AG10803 (cell line): ENCODE data around the gene NFATC2.

Experiments
- DNase-seq: peaks from one replicate; pipeline ENCODE4 v3.0.0; 2010; ENCODE audit warnings: low read depth
- H3K4me3 ChIP-seq: 2 replicates; pipeline ENCODE4 v1.5.1; 2011; ENCODE audit warnings: mild to moderate bottlenecking, low read length, control low read depth
- TF ChIP-seq, protein P1 (sequence below): conservative IDR thresholded peaks from 2 replicates; pipeline ENCODE4 v1.5.1; 2011; ENCODE audit warnings: mild to moderate bottlenecking, low read length, control low read depth, inconsistent platforms

Gene NFATC2

DNA sequence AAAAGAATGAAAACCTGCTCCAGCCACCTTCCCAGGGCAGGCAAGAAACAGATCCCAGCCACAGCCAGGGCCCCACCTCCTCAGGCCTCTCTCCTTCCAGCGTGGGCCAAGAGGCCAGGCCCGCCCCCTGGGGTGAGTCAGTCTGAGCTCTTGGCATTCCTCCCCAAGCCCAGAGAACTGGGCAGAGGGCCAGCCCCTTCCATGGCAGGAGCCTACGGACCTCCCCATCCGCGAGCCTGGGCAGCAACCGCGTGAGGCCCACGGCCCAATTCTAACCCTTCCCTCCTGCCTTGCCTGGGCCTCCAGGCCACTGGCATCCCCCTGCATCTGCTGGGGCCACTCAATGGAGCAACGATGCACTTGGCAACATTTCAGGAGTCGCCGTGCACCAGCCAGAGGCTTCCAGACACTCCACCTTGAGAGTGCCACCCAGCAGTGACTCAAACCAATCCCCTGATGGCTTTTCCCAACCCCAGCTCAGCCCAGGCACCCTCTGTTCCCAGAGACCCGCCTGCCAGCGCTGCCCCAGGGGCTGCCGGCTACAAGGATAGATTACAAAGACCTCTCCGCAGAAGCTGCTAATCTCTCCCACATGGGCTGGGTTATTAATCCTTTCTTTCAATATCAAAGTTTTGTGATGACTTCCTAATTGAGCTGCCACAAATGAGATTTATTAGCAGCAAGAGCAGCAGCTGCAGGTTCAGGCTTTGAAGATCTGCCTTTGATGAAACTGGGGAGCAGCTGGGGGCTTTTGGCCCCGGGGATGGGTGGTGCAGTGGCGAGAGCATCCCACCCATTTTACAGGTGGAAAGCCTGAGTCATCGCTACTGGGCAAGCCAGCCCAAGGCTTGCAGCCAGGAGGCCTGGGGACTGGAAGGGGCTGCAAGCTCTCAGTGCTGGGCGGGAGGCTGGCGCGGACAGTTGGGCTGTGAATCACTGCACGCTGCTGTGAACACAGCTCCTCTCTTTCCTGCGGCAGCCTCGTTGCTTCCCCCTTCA lies 85.7 kb downstream of the NFATC2 start:
- H3K4me3 ChIP-seq: peak overlapping the region; percentile 20; the same call in 1 of the 2 replicates
- peak; percentile 94 for DNase-seq
- TF ChIP-seq, protein P1, sequence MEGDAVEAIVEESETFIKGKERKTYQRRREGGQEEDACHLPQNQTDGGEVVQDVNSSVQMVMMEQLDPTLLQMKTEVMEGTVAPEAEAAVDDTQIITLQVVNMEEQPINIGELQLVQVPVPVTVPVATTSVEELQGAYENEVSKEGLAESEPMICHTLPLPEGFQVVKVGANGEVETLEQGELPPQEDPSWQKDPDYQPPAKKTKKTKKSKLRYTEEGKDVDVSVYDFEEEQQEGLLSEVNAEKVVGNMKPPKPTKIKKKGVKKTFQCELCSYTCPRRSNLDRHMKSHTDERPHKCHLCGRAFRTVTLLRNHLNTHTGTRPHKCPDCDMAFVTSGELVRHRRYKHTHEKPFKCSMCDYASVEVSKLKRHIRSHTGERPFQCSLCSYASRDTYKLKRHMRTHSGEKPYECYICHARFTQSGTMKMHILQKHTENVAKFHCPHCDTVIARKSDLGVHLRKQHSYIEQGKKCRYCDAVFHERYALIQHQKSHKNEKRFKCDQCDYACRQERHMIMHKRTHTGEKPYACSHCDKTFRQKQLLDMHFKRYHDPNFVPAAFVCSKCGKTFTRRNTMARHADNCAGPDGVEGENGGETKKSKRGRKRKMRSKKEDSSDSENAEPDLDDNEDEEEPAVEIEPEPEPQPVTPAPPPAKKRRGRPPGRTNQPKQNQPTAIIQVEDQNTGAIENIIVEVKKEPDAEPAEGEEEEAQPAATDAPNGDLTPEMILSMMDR: no peak

DNA sequence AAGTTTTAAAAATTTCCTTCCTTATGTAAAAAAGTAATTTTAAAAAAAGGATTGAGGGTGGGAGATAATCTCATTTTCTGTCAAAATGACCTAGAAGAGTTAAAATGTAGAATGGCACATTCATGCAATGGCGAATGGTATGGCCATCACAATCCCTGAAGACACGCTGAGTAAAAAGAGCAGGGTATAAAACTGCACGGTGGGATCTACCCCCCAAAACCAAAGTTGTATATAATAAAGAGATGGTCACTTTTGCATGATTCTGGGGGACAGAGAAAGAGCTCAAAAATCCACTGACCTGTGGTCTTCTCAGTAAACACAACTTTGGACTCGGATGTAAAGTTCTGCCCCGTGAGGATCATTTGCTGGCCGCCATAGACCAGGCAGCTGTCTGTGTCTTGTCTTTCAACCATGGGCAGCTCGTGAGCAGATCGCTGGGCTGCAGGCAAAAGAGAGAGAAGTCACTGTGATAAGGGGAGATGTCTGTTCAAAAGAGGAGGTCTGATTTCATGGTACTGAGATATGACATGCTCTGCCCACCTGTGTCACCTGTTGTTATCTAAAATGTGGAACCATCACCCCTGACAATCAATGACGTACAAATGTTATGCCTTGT lies 88.2 kb downstream of the NFATC2 start:
- H3K4me3 ChIP-seq: no peak overlapping the region
- TF ChIP-seq, protein P1: no peak
- no peak for DNase-seq

DNA sequence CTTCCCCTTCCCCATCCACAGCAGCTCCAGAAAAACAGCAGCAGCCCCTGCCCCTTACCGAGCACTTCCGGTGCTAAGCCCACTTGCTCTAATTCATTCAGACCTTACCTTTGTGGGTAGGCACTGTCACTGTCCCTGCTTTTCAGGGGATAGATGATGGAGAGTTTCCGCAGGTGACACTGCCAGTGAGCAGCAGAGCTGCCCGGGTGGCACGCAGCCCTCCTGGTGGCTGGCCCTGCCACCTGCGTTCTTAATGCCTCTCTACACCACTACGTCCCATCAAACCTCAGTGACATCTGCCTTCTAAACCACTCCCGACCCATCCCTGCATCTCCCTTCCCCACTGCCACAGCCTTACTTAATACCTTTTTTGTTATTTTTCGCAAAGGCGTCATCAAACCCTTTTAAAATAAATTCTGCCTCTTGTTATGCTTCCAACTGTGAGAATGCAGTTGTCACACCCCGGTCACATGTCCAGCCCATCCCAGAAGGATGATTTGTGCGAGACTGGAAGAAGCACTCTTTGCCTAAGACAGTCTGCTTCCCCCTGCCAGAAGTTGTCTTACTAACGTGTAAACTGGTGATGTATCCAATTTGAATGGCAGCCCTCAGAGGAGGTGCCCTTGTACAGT lies 89.7 kb downstream of the NFATC2 start:
- no peak overlapping the region for H3K4me3 ChIP-seq
- DNase-seq: no peak
- TF ChIP-seq, protein P1: no peak

DNA sequence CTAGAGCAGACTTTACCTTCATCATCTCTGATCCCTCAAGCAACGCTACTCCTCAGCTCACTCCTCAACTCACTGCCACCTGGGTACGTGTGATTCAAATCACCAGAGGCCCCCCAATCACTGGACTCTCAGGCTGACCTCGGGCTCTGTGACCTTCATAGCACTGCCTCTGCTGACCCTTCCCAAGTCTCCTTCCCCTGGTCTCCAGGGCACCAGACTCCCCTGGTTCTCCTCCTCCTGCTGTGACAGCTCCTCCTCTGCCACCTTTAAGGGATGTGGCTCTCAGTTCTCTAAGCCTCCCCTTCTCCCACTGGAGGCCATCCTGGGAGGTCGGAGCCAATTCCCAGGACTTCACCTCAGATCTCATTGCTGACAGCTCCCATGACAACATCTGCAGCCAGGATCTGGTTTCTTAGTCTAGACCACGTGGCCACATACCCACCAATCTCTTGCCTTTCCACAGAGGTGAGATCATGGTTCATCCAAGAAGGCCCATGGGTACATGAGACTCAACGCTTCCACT lies 90.4 kb downstream of the NFATC2 start:
- TF ChIP-seq, protein P1: no peak
- DNase-seq: no peak
- H3K4me3 ChIP-seq: no peak overlapping the region

DNA sequence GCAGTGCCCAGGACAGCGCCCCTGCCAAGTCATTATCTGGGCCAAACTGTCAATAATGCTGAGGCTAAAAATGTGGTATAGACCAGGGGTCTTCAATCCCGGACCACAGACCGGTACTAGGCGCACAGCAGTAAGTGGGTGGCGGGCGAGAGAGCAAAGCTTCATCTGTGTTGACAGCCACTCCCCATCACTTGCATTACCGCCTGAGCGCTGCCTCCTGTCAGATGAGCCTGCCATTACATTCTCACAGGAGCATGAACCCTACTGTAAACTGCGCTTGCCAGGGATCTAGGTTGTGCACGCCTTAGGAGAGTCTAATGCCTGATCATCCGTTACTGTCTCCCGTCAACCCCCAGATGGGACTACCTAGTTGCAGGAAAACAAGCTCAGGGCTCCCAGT lies 91.0 kb downstream of the NFATC2 start:
- DNase-seq: no peak
- H3K4me3 ChIP-seq: no peak overlapping the region
- TF ChIP-seq, protein P1: no peak

DNA sequence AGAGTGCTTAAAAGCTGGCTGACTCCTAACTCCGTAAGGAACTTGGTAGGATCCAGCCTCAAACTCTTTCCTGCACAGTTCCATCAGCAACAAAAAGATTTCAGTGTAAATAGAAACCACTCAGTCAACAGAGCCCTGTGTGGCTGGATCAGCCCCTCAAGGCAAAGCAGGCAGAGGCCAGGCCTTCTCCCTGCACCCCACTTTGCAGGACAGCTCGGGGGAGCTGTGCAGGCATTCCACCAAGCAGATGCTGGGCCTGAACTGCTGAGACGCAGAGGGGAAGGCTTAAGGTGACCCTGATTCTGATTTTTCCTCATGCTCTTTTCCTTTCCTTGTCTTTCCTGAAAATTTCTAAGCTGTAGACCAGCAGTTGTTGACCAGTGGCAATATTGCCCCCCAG lies 91.5 kb downstream of the NFATC2 start:
- DNase-seq: no peak
- TF ChIP-seq, protein P1: no peak
- H3K4me3 ChIP-seq: no peak overlapping the region
